A204.1 (cell line): ENCODE data around the gene NSD1.
"Not testable (repeated sequence)": the region's sequence is repeated elsewhere in the genome, so short reads cannot be mapped to it uniquely, and the experiment has no call there.

Experiments
- FAIRE-seq: peaks from 2 replicates; lab custom pipeline; 2012; peaks lifted over from hg19 to GRCh38; lab: Jason Lieb, UNC

Gene NSD1

DNA sequence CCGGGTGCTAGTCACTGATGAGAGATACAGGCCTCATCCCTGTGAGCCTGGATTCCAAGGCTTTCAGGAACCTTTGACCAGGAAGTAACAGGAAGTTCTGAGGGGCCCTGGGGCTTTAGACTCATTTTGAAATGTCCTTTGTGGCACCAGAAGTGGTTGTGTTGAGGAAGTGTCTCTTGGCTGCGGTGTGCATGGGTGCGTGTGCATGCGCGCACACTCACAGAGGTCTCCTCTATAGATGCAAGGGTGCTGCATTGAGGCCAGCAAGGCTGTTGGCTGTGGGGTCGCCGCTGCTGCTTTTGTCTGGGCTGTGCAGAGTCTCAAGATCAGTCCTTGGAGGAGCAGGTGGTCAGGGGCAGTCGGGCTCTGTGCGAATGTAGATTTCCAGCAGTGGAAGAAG, 162.4 kb downstream of the NSD1 start:
- no peak for FAIRE-seq

- no peak for FAIRE-seq
These were observed 163.0 kb downstream of the NSD1 start for GRCh38 chr5:177296581-177296980.

DNA sequence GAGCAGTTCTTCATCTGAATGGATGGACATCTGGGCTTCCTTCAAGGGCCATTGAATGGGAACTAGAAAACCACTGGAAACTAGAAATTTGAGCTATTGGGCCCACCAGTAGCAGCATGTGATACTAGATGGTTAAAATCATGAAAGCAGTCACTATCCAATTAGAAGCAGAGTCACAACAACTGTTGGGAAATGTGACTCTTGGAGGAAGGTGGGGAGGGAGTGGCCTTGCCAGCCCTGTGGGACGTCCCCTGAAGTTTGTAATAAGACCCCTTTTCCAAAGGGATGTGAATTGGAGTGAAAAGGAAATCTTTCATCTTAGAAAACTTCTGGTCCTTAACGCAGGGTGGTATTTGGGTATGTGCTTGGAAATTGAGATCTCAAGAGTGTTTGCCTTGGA, 164.3 kb downstream of the NSD1 start:
- no peak for FAIRE-seq

DNA sequence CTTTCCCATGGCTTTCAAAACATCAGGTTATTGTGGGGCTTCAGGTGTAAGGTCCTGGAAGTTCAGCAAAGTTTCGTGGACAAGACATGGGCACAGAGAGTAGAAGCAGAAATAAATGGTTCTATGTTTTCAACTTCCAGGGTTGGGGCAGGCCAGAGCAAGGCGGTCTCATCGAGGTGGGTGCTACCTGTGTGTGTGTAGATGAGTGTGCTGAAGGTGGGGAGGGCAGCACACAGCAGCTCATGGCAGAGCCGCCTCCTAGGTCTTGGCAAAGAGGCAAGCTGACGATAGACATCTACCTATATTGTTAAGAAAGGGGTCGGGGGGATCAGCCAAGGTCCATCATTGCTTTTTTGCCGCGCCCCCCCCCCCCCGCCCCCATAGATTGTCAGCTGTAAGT, 166.1 kb downstream of the NSD1 start:
- no peak for FAIRE-seq

DNA sequence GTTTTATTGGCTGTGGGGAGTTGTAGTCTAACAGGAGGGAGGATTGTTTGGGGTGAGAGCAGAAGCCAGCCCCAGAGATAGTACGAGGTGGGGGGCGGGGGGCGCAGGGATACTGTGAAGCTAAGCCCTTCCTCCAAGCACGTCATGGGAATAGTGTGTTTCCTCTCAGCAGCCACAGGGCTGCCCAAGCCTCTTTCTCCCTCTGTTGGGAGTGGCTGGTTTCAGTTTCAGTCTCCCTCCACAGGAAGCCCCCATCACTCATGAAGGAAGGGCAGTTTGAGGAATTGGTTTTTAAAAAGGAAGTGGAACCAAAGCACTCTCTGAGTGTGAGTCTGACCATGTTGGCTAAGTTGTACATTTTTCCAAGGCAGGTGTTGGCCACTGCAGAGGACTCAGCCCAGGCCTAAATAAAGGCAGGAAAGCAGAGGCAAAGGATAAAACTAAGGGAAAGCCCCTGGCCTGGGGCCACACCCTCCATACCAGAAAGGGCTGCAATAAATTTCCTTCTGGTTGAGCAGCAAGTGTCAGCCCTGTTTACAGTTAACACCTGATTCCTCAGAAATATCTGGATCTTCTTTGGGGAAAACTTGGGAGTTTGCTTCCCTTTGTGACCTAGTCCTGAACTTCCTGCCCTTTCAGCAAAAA, 166.8 kb downstream of the NSD1 start:
- FAIRE-seq: no peak

DNA sequence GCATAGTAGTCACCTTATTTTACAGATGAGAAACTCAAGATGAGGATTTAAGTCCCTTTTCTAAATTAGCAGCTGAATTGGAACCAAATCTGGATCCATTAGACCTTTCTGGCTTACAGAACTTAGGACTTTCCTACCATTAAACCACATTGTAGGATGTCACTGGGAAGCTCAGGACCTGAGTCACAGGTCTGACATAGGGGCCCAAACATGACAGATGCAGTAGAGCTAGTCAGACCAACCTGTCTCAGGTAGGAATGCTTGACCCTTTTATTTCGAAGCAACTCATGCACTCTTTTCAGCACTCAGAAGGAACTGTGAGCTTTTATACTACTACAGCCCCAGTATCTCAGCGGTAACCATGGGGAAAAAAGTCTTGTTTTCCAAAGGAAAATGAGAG, 167.4 kb downstream of the NSD1 start:
- no peak for FAIRE-seq

- no peak for FAIRE-seq
These were observed 168.1 kb downstream of the NSD1 start for GRCh38 chr5:177301503-177302165.

- no peak for FAIRE-seq
These were observed 169.0 kb downstream of the NSD1 start for GRCh38 chr5:177302354-177303110.

DNA sequence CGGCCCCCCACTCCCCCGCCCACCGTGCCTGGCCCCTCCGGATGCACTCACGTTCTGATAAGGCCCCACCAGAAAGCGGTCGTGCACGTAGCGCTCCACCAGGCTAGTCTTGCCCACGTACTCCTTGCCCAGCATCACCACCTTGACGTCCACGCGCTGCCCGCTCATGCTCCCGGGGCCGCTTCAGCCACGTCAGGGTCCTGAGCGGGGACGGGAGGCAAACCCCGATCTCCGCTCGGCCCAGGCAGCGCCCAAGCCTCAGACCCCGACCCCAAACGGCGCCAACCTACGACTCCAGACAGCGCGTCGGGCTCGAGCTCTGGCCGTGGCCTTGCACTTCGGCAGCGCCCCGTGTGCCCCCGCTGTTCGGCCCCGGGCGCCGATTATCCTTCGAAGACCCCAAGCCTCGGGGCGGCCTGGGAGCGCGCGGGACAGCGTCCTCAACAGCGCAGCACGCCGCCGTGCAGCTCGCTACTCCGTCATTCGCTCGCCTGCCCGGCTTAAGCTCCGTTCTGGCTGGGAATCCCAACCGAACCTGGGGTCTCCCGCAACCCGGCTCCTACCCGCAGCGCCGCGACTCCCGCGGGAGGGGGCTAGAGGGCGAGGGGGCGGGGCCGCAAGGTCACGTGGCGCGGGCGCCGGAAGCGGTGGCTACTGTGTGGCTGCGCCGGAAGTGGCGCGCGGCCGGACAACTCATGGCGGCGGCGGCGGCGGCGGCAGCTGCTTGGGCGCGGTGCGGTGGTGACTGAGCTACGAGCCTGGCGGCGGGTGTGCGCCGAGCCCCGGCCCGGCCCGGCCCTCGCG, 169.8 kb downstream of the NSD1 start, which contains the start of the genes PRELID1 and RAB24:
Gene PRELID1, plus strand, starts transcription at position 679 of the 804 bp plus-strand sequence. CDS start 187 bp downstream, outside the sequence.
Gene RAB24, minus strand, starts transcription at position 599 of the 804 bp plus-strand sequence. Its CDS starts 431 bp downstream, at position 168.
- no peak for FAIRE-seq

DNA sequence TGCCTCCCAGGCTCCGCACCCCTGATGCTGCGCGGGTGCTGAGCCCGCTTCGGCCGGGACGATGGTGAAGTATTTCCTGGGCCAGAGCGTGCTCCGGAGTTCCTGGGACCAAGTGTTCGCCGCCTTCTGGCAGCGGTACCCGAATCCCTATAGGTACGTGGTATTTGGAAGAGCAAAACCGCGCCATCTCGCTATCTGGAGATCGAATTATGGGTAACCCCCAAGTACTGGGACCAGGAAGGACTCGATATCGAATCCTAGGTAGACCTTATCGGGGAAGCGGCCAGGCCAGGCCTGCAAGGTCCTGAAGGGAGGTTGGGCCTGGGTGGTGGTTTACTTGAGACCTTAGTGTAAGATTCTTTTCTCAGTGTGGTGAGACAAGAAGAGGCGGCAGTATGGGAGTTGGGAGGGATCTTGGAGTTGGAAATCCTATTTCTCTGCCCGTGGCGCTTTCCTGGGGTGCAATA, 170.4 kb downstream of the NSD1 start:
- no peak for FAIRE-seq

GRCh38 chr5:177304392-177305119, 171.0 kb downstream of the NSD1 start:
- FAIRE-seq: no peak

- FAIRE-seq: not testable (repeated sequence)
These were observed 172.6 kb downstream of the NSD1 start for GRCh38 chr5:177306103-177306640.

- FAIRE-seq: no peak
These were observed 173.3 kb downstream of the NSD1 start for GRCh38 chr5:177306674-177307543.

- FAIRE-seq: no peak
These were observed 174.2 kb downstream of the NSD1 start for GRCh38 chr5:177307544-177308363.

GRCh38 chr5:177308740-177309139, 175.2 kb downstream of the NSD1 start:
- FAIRE-seq: no peak

- no peak for FAIRE-seq
These were observed 176.0 kb downstream of the NSD1 start for GRCh38 chr5:177309351-177310191.

DNA sequence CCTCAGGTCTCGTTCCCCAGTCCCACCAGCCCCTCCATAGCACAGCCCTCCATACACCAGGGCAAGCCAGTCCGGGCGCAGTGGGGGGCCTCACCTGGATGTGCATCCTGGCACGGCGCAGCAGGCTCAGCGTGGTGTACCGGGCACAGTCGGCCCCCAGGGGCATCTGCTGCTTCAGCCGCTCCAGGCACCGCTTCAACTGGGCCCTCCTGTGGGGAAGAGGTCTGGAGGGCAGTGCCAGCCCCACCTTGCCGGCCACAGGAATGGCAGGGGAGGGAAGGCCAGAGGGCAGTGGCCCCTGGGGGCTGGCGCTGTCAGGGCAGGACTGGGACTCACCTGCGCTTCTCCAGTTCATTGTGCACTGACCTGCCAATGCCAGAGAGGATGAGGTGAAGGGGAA, 176.8 kb downstream of the NSD1 start:
- no peak for FAIRE-seq

DNA sequence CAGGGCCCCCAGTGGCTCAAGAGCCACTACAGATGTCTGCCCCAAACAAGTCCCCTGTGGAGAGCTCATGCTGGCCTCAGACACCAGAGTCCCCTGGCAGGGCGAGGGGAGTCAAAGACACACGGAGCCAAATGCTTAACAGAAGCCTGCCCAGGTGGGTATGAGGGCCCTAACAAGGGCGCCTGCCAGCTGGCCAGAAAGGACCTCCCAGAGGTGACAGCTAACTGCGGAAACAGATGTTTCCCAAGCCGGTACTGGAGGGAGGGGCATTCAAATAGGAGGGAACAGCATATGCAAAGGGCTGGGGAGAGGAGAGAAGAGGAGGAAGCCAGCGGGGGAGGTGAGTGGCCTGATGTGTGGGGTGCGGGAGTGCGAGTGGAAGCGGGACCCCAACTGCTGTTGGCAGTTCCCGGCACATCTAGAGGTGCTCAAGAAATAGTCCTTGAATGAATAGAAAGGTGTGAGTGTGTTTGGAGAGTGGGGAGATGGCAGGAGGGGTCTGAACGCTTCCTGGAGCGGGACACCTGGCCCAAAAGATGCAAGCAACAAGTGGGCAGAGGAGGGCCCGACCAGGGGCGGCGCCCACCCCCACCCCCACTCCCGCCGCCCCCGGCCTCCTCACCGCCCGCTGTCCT, 177.3 kb downstream of the NSD1 start:
- no peak for FAIRE-seq
